ENCODE results near the gene LMAN2.

LMAN2 gene

GRCh38 chr5:177312649-177313181 is 38.8 kb downstream of the LMAN2 start:
- CTCF ChIA-PET, result interaction anchor here (0.7 to 17.1 kb wide), 7 partner anchors 13 to 240 kb away, joined by 3 to 261 read pairs (median 7); partner anchors contain the start of gene PRR7
- POLR2A ChIA-PET, result no interaction called here
- H3K4me3 ChIP-seq (ENCODE audit: low read depth, low read length), result peak overlapping the region; percentile 41
- no peak for DNase-seq (ENCODE audit: low read depth, low spot score)
- TF ChIP-seq, protein P1, sequence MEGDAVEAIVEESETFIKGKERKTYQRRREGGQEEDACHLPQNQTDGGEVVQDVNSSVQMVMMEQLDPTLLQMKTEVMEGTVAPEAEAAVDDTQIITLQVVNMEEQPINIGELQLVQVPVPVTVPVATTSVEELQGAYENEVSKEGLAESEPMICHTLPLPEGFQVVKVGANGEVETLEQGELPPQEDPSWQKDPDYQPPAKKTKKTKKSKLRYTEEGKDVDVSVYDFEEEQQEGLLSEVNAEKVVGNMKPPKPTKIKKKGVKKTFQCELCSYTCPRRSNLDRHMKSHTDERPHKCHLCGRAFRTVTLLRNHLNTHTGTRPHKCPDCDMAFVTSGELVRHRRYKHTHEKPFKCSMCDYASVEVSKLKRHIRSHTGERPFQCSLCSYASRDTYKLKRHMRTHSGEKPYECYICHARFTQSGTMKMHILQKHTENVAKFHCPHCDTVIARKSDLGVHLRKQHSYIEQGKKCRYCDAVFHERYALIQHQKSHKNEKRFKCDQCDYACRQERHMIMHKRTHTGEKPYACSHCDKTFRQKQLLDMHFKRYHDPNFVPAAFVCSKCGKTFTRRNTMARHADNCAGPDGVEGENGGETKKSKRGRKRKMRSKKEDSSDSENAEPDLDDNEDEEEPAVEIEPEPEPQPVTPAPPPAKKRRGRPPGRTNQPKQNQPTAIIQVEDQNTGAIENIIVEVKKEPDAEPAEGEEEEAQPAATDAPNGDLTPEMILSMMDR (IDR thresholded peaks at IDR 0.05; ENCODE audit: insufficient read depth, low read length, missing control alignments), result no peak

DNA sequence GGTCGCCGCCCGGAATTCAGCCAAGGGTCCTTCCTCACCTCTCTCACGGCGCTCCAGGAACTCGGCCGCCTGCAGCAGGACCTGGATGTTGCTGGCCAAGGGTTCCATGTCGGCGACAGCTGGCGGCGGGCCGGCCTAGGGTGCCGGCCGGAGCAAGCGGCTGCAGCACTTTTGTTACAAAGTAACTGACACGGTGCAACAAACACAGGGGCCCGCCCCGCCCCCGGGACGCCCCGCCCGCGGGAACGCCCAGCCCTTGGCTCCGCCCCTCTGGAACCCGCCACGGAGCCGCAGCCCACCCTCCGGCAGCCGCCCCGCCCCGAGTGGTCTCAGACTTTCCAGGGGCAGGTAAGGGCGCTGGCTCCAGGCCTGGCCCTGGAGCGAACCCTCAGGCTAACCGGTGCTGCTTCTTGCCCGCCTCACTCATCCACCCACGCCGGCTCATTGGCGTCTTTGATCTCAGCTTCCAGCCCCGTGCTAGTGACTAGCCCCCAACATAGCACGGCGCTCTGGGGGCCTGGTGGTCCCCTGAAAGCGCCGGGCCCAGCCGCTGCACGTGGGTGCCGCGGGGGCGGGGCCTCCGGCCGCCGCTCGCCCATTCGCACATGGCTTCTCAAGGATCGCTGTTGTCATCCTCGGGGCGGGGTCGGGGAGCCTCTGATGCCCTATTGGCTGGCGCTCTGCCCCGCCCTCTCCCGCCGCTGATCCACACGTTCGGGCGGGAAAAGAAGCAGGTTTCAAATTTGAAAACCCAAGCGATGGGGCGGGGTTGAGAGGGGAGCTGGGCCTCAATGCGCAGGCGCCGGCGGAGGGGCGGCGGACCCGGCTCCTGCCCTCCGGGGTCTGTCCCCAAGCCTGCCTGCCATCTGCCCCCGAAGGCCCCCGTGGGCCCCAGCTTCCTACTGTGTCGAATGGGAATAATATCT is 39.5 kb downstream of the LMAN2 start, which contains the start of gene MXD3:
TSS of gene MXD3 (minus strand) at position 176 of the 926 bp plus-strand sequence. CDS start at position 108, 68 bp downstream.
- no peak for DNase-seq (ENCODE audit: low read depth, low spot score)
- peak within 1 kb of the TSS; percentile 68 for H3K4me3 ChIP-seq (ENCODE audit: low read depth, low read length)
- ChIA-PET POLR2A (no interaction called here), CTCF (interaction anchor here (0.7 to 17.1 kb wide), 8 partner anchors 10 to 240 kb away, joined by 3 to 261 read pairs (median 8); partner anchors contain the start of gene PRR7)
- TF ChIP-seq, protein P1 (IDR thresholded peaks at IDR 0.05; ENCODE audit: insufficient read depth, low read length, missing control alignments), result no peak

- DNase-seq (ENCODE audit: low read depth, low spot score), result no peak
- ChIA-PET POLR2A (no interaction called here), CTCF (interaction anchor here (0.8 to 17.1 kb wide), 8 partner anchors 9 to 199 kb away, joined by 7 to 261 read pairs (median 12); partner anchors contain the start of gene PRR7)
- TF ChIP-seq, protein P1 (IDR thresholded peaks at IDR 0.05; ENCODE audit: insufficient read depth, low read length, missing control alignments), result no peak
- peak overlapping the region; percentile 68 for H3K4me3 ChIP-seq (ENCODE audit: low read depth, low read length)
These were observed 40.1 kb downstream of the LMAN2 start for GRCh38 chr5:177311392-177311722.

DNA sequence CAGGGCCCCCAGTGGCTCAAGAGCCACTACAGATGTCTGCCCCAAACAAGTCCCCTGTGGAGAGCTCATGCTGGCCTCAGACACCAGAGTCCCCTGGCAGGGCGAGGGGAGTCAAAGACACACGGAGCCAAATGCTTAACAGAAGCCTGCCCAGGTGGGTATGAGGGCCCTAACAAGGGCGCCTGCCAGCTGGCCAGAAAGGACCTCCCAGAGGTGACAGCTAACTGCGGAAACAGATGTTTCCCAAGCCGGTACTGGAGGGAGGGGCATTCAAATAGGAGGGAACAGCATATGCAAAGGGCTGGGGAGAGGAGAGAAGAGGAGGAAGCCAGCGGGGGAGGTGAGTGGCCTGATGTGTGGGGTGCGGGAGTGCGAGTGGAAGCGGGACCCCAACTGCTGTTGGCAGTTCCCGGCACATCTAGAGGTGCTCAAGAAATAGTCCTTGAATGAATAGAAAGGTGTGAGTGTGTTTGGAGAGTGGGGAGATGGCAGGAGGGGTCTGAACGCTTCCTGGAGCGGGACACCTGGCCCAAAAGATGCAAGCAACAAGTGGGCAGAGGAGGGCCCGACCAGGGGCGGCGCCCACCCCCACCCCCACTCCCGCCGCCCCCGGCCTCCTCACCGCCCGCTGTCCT is 40.6 kb downstream of the LMAN2 start:
- no peak for DNase-seq (ENCODE audit: low read depth, low spot score)
- H3K4me3 ChIP-seq (ENCODE audit: low read depth, low read length), result peak overlapping the region; percentile 68
- ChIA-PET POLR2A (interaction anchor here (2.1 kb wide), 1 partner anchor 185 kb away, joined by 15 read pairs; the partner anchor contains the start of gene PDLIM7), CTCF (interaction anchor here (1.0 to 17.1 kb wide), 25 partner anchors 8 to 239 kb away, joined by 3 to 261 read pairs (median 8); partner anchors contain the start of genes LMAN2, PDLIM7 and PRR7)
- TF ChIP-seq, protein P1 (IDR thresholded peaks at IDR 0.05; ENCODE audit: insufficient read depth, low read length, missing control alignments), result no peak

DNA sequence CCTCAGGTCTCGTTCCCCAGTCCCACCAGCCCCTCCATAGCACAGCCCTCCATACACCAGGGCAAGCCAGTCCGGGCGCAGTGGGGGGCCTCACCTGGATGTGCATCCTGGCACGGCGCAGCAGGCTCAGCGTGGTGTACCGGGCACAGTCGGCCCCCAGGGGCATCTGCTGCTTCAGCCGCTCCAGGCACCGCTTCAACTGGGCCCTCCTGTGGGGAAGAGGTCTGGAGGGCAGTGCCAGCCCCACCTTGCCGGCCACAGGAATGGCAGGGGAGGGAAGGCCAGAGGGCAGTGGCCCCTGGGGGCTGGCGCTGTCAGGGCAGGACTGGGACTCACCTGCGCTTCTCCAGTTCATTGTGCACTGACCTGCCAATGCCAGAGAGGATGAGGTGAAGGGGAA is 41.1 kb downstream of the LMAN2 start:
- TF ChIP-seq, protein P1 (IDR thresholded peaks at IDR 0.05; ENCODE audit: insufficient read depth, low read length, missing control alignments), result no peak
- CTCF ChIA-PET, result interaction anchor here (0.6 to 17.1 kb wide), 37 partner anchors 9 to 238 kb away, joined by 3 to 261 read pairs (median 4); partner anchors contain the start of genes GRK6, LMAN2, PDLIM7 and PRR7
- peak overlapping the region; percentile 68 for H3K4me3 ChIP-seq (ENCODE audit: low read depth, low read length)
- POLR2A ChIA-PET, result interaction anchor here (2.1 kb wide), 1 partner anchor 186 kb away, joined by 15 read pairs; the partner anchor contains the start of gene PDLIM7
- DNase-seq (ENCODE audit: low read depth, low spot score), result no peak

Measured in AG04449 (cell line).